T-helper 2 cell treated with Interferon-gamma antibody and Interleukin-4, amounts not matched to agents 100 ng/mL and 5 ng/mL, for 36 hours (primary cell): ENCODE results near the gene TEK. TPM values are rescaled to one million over a fixed set of nuclear protein-coding genes. Genes with fewer than 3 reads are reported as not detected.

Experiments
- intact Hi-C: fragments of 100-400 bp; cut with micrococcal nuclease; formaldehyde crosslinking; loops from one replicate; pipeline ENCODE4 v1.15.1; 2023
- total RNA-seq: library from RNA; stranded (reverse); gene quantifications from 2 replicates; pipeline ENCODE4 v1.2.3, GENCODE V29; 2022

Gene TEK
- total RNA-seq, 1 donor from 2014 or later, result not detected

GRCh38 chr9:27176971-27177370 is 67.9 kb downstream of the TEK start:
- intact Hi-C loops, result no loop called here

- intact Hi-C loops, result no loop called here
Observed at GRCh38 chr9:27179245-27179865, 70.3 kb downstream of the TEK start.

GRCh38 chr9:27181381-27181780 is 72.4 kb downstream of the TEK start:
- intact Hi-C loops, result no loop called here

- intact Hi-C loops, result no loop called here
Observed at GRCh38 chr9:27182421-27182820, 73.4 kb downstream of the TEK start.

GRCh38 chr9:27183131-27183530 is 74.1 kb downstream of the TEK start:
- intact Hi-C loops, result no loop called here

GRCh38 chr9:27183701-27184100 is 74.7 kb downstream of the TEK start:
- intact Hi-C loops, result no loop called here

GRCh38 chr9:27184556-27185351 is 75.7 kb downstream of the TEK start:
- intact Hi-C loops, result no loop called here

GRCh38 chr9:27188426-27188825 is 79.4 kb downstream of the TEK start:
- intact Hi-C loops, result no loop called here

GRCh38 chr9:27189426-27189825 is 80.4 kb downstream of the TEK start:
- intact Hi-C loops, result no loop called here

GRCh38 chr9:27192291-27192960 is 83.4 kb downstream of the TEK start:
- intact Hi-C loops, result loop anchor here (10.0 kb wide), 1 partner anchor 58 kb away; no protein-coding TSS in a partner anchor

- intact Hi-C loops, result loop anchor here (10.0 kb wide), 1 partner anchor 59 kb away; no protein-coding TSS in a partner anchor
Observed at GRCh38 chr9:27193886-27194285, 84.9 kb downstream of the TEK start.

- intact Hi-C loops, result loop anchor here (10.0 kb wide), 1 partner anchor 60 kb away; no protein-coding TSS in a partner anchor
Observed at GRCh38 chr9:27194401-27195091, 85.5 kb downstream of the TEK start.

- intact Hi-C loops, result loop anchor here (10.0 kb wide), 1 partner anchor 60 kb away; no protein-coding TSS in a partner anchor
Observed at GRCh38 chr9:27195191-27195590, 86.2 kb downstream of the TEK start.

GRCh38 chr9:27196383-27196782 is 87.4 kb downstream of the TEK start:
- intact Hi-C loops, result loop anchor here (10.0 kb wide), 1 partner anchor 62 kb away; no protein-coding TSS in a partner anchor

GRCh38 chr9:27198190-27198589 is 89.2 kb downstream of the TEK start:
- intact Hi-C loops, result loop anchor here (10.0 kb wide), 1 partner anchor 63 kb away; no protein-coding TSS in a partner anchor

- intact Hi-C loops, result no loop called here
Observed at GRCh38 chr9:27202056-27202455, 93.0 kb downstream of the TEK start.

GRCh38 chr9:27203783-27204182 is 94.8 kb downstream of the TEK start:
- intact Hi-C loops, result no loop called here

GRCh38 chr9:27204578-27204977 is 95.6 kb downstream of the TEK start:
- intact Hi-C loops, result no loop called here

- intact Hi-C loops, result no loop called here
Observed at GRCh38 chr9:27205198-27205597, 96.2 kb downstream of the TEK start.

GRCh38 chr9:27206041-27206440 is 97.0 kb downstream of the TEK start:
- intact Hi-C loops, result no loop called here

GRCh38 chr9:27209034-27209433 is 100.0 kb downstream of the TEK start:
- intact Hi-C loops, result no loop called here
